ENCODE measurements around the gene MBOAT7. TPM values are rescaled to one million over a fixed set of nuclear protein-coding genes. Genes with fewer than 3 reads are reported as not detected.

MBOAT7 gene
- total RNA-seq, 1 experiment from 2014 or later, result 109 TPM

DNA sequence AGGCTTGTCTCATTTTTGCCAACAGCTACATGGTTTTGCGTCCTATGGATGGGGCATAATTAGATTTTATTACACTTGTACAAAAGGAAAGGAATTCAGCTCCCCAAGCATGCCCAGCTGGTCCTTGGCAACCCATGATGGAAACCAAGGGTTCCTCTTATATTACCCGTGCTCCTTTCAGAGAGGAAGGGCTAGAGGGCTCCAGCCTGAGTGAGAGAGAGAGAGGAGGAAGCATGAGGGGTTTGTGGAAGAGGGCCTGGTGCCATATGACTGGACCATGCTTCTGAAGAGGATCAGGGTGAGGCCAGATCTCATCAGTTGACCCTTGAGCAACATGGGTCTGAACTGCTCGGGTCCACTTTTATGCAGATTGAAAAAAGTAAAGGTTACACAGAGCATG is 7.7 kb upstream of the MBOAT7 start (continued):
- TF ChIP-seq, protein P1, sequence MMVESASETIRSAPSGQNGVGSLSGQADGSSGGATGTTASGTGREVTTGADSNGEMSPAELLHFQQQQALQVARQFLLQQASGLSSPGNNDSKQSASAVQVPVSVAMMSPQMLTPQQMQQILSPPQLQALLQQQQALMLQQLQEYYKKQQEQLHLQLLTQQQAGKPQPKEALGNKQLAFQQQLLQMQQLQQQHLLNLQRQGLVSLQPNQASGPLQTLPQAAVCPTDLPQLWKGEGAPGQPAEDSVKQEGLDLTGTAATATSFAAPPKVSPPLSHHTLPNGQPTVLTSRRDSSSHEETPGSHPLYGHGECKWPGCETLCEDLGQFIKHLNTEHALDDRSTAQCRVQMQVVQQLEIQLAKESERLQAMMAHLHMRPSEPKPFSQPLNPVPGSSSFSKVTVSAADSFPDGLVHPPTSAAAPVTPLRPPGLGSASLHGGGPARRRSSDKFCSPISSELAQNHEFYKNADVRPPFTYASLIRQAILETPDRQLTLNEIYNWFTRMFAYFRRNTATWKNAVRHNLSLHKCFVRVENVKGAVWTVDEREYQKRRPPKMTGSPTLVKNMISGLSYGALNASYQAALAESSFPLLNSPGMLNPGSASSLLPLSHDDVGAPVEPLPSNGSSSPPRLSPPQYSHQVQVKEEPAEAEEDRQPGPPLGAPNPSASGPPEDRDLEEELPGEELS (CRISPR knock-in tag; IDR thresholded peaks at IDR 0.05), result no peak
- TF ChIP-seq NFE2L1 (CRISPR knock-in tag; IDR thresholded peaks at IDR 0.05), result no peak
- TF ChIP-seq, protein P2, sequence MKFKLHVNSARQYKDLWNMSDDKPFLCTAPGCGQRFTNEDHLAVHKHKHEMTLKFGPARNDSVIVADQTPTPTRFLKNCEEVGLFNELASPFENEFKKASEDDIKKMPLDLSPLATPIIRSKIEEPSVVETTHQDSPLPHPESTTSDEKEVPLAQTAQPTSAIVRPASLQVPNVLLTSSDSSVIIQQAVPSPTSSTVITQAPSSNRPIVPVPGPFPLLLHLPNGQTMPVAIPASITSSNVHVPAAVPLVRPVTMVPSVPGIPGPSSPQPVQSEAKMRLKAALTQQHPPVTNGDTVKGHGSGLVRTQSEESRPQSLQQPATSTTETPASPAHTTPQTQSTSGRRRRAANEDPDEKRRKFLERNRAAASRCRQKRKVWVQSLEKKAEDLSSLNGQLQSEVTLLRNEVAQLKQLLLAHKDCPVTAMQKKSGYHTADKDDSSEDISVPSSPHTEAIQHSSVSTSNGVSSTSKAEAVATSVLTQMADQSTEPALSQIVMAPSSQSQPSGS (CRISPR knock-in tag; IDR thresholded peaks at IDR 0.05; ENCODE audit: borderline replicate concordance, low read depth), result no peak
- TF ChIP-seq, protein P3, sequence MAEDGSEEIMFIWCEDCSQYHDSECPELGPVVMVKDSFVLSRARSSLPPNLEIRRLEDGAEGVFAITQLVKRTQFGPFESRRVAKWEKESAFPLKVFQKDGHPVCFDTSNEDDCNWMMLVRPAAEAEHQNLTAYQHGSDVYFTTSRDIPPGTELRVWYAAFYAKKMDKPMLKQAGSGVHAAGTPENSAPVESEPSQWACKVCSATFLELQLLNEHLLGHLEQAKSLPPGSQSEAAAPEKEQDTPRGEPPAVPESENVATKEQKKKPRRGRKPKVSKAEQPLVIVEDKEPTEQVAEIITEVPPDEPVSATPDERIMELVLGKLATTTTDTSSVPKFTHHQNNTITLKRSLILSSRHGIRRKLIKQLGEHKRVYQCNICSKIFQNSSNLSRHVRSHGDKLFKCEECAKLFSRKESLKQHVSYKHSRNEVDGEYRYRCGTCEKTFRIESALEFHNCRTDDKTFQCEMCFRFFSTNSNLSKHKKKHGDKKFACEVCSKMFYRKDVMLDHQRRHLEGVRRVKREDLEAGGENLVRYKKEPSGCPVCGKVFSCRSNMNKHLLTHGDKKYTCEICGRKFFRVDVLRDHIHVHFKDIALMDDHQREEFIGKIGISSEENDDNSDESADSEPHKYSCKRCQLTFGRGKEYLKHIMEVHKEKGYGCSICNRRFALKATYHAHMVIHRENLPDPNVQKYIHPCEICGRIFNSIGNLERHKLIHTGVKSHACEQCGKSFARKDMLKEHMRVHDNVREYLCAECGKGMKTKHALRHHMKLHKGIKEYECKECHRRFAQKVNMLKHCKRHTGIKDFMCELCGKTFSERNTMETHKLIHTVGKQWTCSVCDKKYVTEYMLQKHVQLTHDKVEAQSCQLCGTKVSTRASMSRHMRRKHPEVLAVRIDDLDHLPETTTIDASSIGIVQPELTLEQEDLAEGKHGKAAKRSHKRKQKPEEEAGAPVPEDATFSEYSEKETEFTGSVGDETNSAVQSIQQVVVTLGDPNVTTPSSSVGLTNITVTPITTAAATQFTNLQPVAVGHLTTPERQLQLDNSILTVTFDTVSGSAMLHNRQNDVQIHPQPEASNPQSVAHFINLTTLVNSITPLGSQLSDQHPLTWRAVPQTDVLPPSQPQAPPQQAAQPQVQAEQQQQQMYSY (CRISPR knock-in tag; IDR thresholded peaks at IDR 0.05), result no peak
- TF ChIP-seq ATF1 (CRISPR knock-in tag; IDR thresholded peaks at IDR 0.05), result no peak
- TF ChIP-seq, protein P4, sequence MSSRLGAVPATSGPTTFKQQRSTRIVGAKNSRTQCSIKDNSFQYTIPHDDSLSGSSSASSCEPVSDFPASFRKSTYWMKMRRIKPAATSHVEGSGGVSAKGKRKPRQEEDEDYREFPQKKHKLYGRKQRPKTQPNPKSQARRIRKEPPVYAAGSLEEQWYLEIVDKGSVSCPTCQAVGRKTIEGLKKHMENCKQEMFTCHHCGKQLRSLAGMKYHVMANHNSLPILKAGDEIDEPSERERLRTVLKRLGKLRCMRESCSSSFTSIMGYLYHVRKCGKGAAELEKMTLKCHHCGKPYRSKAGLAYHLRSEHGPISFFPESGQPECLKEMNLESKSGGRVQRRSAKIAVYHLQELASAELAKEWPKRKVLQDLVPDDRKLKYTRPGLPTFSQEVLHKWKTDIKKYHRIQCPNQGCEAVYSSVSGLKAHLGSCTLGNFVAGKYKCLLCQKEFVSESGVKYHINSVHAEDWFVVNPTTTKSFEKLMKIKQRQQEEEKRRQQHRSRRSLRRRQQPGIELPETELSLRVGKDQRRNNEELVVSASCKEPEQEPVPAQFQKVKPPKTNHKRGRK (CRISPR knock-in tag; IDR thresholded peaks at IDR 0.05; ENCODE audit: borderline replicate concordance), result no peak
- no peak for TF ChIP-seq FOXP1 (CRISPR knock-in tag; IDR thresholded peaks at IDR 0.05; ENCODE audit: borderline replicate concordance)
- TF ChIP-seq, protein P5, sequence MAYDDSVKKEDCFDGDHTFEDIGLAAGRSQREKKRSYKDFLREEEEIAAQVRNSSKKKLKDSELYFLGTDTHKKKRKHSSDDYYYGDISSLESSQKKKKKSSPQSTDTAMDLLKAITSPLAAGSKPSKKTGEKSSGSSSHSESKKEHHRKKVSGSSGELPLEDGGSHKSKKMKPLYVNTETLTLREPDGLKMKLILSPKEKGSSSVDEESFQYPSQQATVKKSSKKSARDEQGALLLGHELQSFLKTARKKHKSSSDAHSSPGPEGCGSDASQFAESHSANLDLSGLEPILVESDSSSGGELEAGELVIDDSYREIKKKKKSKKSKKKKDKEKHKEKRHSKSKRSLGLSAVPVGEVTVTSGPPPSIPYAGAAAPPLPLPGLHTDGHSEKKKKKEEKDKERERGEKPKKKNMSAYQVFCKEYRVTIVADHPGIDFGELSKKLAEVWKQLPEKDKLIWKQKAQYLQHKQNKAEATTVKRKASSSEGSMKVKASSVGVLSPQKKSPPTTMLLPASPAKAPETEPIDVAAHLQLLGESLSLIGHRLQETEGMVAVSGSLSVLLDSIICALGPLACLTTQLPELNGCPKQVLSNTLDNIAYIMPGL (CRISPR knock-in tag; IDR thresholded peaks at IDR 0.05), result no peak
- TF ChIP-seq, protein P6, sequence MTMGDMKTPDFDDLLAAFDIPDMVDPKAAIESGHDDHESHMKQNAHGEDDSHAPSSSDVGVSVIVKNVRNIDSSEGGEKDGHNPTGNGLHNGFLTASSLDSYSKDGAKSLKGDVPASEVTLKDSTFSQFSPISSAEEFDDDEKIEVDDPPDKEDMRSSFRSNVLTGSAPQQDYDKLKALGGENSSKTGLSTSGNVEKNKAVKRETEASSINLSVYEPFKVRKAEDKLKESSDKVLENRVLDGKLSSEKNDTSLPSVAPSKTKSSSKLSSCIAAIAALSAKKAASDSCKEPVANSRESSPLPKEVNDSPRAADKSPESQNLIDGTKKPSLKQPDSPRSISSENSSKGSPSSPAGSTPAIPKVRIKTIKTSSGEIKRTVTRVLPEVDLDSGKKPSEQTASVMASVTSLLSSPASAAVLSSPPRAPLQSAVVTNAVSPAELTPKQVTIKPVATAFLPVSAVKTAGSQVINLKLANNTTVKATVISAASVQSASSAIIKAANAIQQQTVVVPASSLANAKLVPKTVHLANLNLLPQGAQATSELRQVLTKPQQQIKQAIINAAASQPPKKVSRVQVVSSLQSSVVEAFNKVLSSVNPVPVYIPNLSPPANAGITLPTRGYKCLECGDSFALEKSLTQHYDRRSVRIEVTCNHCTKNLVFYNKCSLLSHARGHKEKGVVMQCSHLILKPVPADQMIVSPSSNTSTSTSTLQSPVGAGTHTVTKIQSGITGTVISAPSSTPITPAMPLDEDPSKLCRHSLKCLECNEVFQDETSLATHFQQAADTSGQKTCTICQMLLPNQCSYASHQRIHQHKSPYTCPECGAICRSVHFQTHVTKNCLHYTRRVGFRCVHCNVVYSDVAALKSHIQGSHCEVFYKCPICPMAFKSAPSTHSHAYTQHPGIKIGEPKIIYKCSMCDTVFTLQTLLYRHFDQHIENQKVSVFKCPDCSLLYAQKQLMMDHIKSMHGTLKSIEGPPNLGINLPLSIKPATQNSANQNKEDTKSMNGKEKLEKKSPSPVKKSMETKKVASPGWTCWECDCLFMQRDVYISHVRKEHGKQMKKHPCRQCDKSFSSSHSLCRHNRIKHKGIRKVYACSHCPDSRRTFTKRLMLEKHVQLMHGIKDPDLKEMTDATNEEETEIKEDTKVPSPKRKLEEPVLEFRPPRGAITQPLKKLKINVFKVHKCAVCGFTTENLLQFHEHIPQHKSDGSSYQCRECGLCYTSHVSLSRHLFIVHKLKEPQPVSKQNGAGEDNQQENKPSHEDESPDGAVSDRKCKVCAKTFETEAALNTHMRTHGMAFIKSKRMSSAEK (CRISPR knock-in tag; IDR thresholded peaks at IDR 0.05; ENCODE audit: borderline replicate concordance), result no peak

DNA sequence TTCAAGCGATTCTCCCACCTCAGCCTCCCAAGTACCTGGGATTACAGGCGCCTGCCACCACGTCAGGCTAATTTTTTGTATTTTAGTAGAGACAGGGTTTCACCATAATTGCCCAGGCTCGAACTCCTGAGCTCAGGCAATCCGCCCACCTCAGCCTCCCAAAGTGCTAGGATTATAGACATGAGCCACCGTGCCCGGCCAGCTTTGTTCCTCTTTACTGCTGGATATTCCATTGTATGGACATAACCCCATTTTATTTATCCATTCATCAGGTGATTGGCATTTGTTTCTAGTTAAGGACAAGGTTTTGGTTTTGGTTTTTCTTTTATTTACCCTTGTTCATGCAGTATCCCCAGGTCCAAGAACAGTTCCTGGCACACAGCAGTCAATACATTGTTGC is 7.2 kb upstream of the MBOAT7 start:
- peaks cover 41% of the 10 kb centered on the region for H3K36me3 Mint-ChIP-seq
- H3K9me3 Mint-ChIP-seq, result no peaks in the 10 kb centered on the region
- H3K4me1 Mint-ChIP-seq, result peaks cover 27% of the 10 kb centered on the region
- CTCF ChIA-PET, result interaction anchor here (1.0 kb wide), 1 partner anchor 17 kb away, joined by 3 read pairs; no protein-coding TSS in a partner anchor
- DNase-seq (ENCODE audit: low spot score), result no peak
- H3K4me3 Mint-ChIP-seq, result no peak overlapping the region
- POLR2A ChIA-PET, result no interaction called here
- no peak for ATAC-seq
- H3K27me3 Mint-ChIP-seq (ENCODE audit: low read depth), result no peaks in the 10 kb centered on the region
- no peak overlapping the region for H3K27ac Mint-ChIP-seq
- TF ChIP-seq ZNF416 (CRISPR knock-in tag; IDR thresholded peaks at IDR 0.05) (no peak), RELA (CRISPR knock-in tag; IDR thresholded peaks at IDR 0.05; ENCODE audit: borderline replicate concordance) (no peak), CBFB (CRISPR knock-in tag; IDR thresholded peaks at IDR 0.05; ENCODE audit: low read depth) (no peak), ZNF219 (CRISPR knock-in tag; IDR thresholded peaks at IDR 0.05; ENCODE audit: borderline replicate concordance) (no peak), ZNF121 (CRISPR knock-in tag; IDR thresholded peaks at IDR 0.05) (no peak), ZNF317 (CRISPR knock-in tag; IDR thresholded peaks at IDR 0.05; ENCODE audit: borderline replicate concordance, low read depth) (no peak), TEAD1 (CRISPR knock-in tag; IDR thresholded peaks at IDR 0.05) (no peak)
- TF ChIP-seq, protein P4 (CRISPR knock-in tag; IDR thresholded peaks at IDR 0.05; ENCODE audit: borderline replicate concordance), result no peak
- TF ChIP-seq, protein P7, sequence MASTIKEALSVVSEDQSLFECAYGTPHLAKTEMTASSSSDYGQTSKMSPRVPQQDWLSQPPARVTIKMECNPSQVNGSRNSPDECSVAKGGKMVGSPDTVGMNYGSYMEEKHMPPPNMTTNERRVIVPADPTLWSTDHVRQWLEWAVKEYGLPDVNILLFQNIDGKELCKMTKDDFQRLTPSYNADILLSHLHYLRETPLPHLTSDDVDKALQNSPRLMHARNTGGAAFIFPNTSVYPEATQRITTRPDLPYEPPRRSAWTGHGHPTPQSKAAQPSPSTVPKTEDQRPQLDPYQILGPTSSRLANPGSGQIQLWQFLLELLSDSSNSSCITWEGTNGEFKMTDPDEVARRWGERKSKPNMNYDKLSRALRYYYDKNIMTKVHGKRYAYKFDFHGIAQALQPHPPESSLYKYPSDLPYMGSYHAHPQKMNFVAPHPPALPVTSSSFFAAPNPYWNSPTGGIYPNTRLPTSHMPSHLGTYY (CRISPR knock-in tag; IDR thresholded peaks at IDR 0.05), result no peak

All from WTC11 (cell line).